PC-9 (cell line): Measurements from ENCODE around the gene PRPH. TPM values are rescaled to one million over a fixed set of nuclear protein-coding genes. Genes with fewer than 3 reads are reported as not detected.

Experiments used
- BruUV-seq: library from RNA; stranded (reverse); fragments of 400-500 nt; replicated peaks from 2 replicates; lab custom pipeline; 2021; lab: Mats Ljungman, UMichigan
- CTCF ChIA-PET: fragments of 300-600 bp; sonication (Branson Sonifier 250); formaldehyde crosslinking; loops from one replicate; lab custom pipeline; 2022; ENCODE audit warnings: antibody characterized with exemption; lab: Charles Lee
- POLR2A ChIA-PET: fragments of 300-600 bp; sonication (Branson Sonifier 250); formaldehyde crosslinking; loops from one replicate; lab custom pipeline; 2022; ENCODE audit warnings: antibody characterized with exemption; ENCODE audit not compliant: unreplicated experiment; lab: Charles Lee
- DNase-seq, 2 experiments: peaks; one replicate each; pipeline versions ENCODE4 v3.0.0 to v3.0.0-alpha.2; 2015 to 2022; ENCODE audit warnings: mixed read lengths in 1 of 2
- H2AFZ ChIP-seq: fragments of 200-600 bp; sonication (generic); 2 replicates; pipeline ENCODE4 v1.8.1; 2017; ENCODE audit warnings: antibody characterized with exemption
- H3F3A ChIP-seq: fragments of 200-600 bp; sonication (generic); 2 replicates; pipeline ENCODE4 v1.8.1; 2017; ENCODE audit warnings: antibody characterized with exemption, mild to moderate bottlenecking, low read depth; ENCODE audit not compliant: insufficient read depth
- H3K27ac ChIP-seq: fragments of 200-600 bp; sonication (generic); 2 replicates; pipeline ENCODE4 v1.6.1; 2016; ENCODE audit warnings: mixed run types
- H3K27me3 ChIP-seq: fragments of 200-600 bp; sonication (generic); 2 replicates; pipeline ENCODE4 v1.6.1; 2016; ENCODE audit warnings: low read depth, mixed run types; ENCODE audit not compliant: insufficient read depth
- H3K36me3 ChIP-seq: fragments of 200-600 bp; sonication (generic); 2 replicates; pipeline ENCODE4 v1.6.1; 2016; ENCODE audit warnings: low read depth, mixed run types
- H3K4me1 ChIP-seq: fragments of 200-600 bp; sonication (generic); replicated peaks from 2 replicates; pipeline ENCODE4 v1.6.1; 2016; ENCODE audit warnings: mixed run types; ENCODE audit not compliant: insufficient read depth
- H3K4me2 ChIP-seq: fragments of 200-600 bp; sonication (generic); 2 replicates; pipeline ENCODE4 v1.6.1; 2017; ENCODE audit warnings: mixed run types
- H3K4me3 ChIP-seq: fragments of 200-600 bp; sonication (generic); 2 replicates; pipeline ENCODE4 v1.6.1; 2016; ENCODE audit warnings: mixed run types
- H3K79me2 ChIP-seq: fragments of 200-600 bp; sonication (generic); 2 replicates; pipeline ENCODE4 v1.6.1; 2017; ENCODE audit warnings: low read depth, mixed run types
- H3K9me2 ChIP-seq: fragments of 200-600 bp; sonication (generic); 2 replicates; pipeline ENCODE4 v1.8.1; 2017; ENCODE audit warnings: mild to moderate bottlenecking; ENCODE audit not compliant: insufficient read depth
- H3K9me3 ChIP-seq: fragments of 200-600 bp; sonication (generic); 2 replicates; pipeline ENCODE4 v1.8.1; 2016; ENCODE audit warnings: low read depth; ENCODE audit not compliant: insufficient read depth
- H4K20me1 ChIP-seq: fragments of 200-600 bp; sonication (generic); 2 replicates; pipeline ENCODE4 v1.8.1; 2017; ENCODE audit not compliant: insufficient read depth
- EZH2 ChIP-seq: fragments of 200-600 bp; sonication (generic); IDR thresholded peaks from 2 replicates; pipeline ENCODE4 v1.8.0; 2017; ENCODE audit warnings: antibody characterized with exemption, low read depth
- intact Hi-C: fragments of 100-400 bp; cut with micrococcal nuclease; formaldehyde crosslinking; loops from one replicate; pipeline ENCODE4 v1.10.0; 2022; ENCODE audit not compliant: unreplicated experiment
- total RNA-seq: library from RNA; stranded (reverse); gene quantifications from 2 replicates; pipeline ENCODE4 v1.2.3, GENCODE V29; 2021
- TF ChIP-seq, protein P1 (sequence below): fragments of 200-600 bp; sonication (generic); conservative IDR thresholded peaks from 2 replicates; pipeline ENCODE4 v1.6.1; 2017; ENCODE audit warnings: mixed run types, antibody characterized with exemption, mild to moderate bottlenecking, moderate library complexity

Gene PRPH
- total RNA-seq, 1 experiment from 2014 or later: 0.46 TPM

DNA sequence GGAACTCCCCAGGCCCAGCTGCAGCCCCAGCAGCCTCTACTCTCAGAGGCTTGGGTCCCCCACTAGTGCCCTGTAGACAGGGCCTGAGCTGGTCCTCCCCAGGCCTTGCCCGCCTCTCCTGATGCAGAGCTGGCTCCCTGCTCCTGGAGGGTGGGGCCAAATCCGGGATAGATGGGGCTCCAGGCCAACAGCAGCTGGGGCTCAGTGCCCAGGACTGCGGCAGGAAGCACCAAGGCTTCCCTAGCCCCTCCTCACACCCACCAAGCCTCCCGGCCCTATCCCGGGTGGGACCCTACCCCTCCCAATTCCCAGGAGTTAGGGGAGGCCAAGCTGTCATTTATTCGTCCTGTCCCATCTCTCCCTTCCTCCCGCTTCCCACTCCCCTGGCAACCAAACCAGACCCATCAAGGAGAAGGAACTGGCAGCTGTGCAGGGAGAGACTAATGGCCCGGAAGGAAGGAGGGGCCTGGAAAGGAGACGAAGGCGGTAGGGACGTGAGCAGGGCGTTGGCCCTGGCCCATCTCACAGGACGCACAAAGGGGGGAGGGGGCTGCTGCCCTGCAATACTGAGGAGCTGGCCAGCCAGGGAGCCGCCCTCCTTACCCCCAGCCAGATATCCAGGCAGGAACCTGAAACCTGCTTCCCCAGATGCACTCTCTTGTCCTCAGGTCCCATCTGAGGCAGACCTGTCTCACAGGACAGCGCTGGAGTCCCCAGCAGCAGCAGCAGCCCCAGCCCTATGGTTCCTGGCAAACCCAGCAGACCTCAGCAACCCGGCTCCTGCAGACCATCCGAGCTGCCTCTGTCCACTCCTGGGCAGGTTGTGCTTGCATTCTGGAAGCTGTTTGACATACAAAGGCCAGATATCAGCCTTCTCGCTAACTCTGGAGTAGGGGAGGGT is 1.6 kb upstream of the PRPH start:
- Histone ChIP-seq H3K27ac (no peak overlapping the region), H3K9me2 (no peaks in the 10 kb centered on the region)
- POLR2A ChIA-PET: no interaction called here

DNA sequence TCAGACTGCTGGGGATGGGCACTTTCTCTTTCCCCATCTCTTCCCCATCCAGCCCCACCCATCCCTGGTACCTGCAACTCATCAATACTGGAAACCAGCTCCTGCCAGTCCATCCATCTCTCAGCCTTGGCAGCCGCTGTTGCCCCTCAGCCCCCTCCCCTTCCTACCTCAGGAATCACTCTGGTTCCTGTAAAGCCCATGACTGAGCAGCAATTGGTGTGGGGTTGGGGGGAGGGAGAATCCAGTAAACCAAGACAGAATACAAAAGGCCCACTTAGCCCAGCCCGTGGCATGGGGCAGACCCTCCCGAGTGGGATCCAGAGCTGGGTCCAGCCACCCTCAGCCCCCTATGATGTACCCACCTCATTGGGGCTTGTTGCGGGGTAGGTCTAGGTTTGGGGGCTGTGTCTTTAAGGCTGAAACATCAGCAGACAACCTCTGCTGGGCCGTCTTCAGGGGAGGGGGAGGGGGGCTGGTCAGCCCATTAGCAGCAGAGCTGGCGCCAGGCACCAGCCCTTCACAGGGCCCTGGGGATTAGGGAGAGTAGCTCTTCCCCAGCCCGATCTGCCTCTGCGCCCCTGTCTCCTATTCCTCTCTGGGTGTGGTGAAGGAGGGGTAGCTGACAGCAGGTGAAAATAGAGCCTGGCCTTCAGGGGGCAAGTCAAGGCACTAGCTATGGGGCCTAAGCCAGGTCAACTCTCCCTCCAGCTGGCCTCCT is 702 bp upstream of the PRPH start:
- Histone ChIP-seq H3K36me3 (no peaks in the 10 kb centered on the region), H3K9me3 (no peaks in the 10 kb centered on the region), H3K27me3 (0 out of 2 replicates have a peak, but pooled peaks cover 2% of the 10 kb centered on the region), H4K20me1 (no peaks in the 10 kb centered on the region), H3F3A (no peaks in the 10 kb centered on the region), H3K4me2 (no peak overlapping the region), H3K4me3 (no peak overlapping the region), H3K9me2 (no peaks in the 10 kb centered on the region), H3K27ac (no peak overlapping the region), H3K79me2 (no peaks in the 10 kb centered on the region), H2AFZ (no peak overlapping the region), H3K4me1 (no peaks in the 10 kb centered on the region)
- intact Hi-C loops: no loop called here
- no TSS peak for BruUV-seq
- CTCF ChIA-PET: interaction anchor here (0.5 to 0.7 kb wide), 3 partner anchors 44 to 316 kb away, joined by 3 to 4 read pairs (median 3); partner anchors contain the start of gene WNT1
- TF ChIP-seq EZH2: no peak
- TF ChIP-seq, protein P1, sequence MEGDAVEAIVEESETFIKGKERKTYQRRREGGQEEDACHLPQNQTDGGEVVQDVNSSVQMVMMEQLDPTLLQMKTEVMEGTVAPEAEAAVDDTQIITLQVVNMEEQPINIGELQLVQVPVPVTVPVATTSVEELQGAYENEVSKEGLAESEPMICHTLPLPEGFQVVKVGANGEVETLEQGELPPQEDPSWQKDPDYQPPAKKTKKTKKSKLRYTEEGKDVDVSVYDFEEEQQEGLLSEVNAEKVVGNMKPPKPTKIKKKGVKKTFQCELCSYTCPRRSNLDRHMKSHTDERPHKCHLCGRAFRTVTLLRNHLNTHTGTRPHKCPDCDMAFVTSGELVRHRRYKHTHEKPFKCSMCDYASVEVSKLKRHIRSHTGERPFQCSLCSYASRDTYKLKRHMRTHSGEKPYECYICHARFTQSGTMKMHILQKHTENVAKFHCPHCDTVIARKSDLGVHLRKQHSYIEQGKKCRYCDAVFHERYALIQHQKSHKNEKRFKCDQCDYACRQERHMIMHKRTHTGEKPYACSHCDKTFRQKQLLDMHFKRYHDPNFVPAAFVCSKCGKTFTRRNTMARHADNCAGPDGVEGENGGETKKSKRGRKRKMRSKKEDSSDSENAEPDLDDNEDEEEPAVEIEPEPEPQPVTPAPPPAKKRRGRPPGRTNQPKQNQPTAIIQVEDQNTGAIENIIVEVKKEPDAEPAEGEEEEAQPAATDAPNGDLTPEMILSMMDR: no peak
- POLR2A ChIA-PET: no interaction called here
- DNase-seq: no peak

More for the DNA sequence above, 1.6 kb upstream of the PRPH start:
- no peak overlapping the region for H3K4me2 ChIP-seq
- no peak overlapping the region for H2AFZ ChIP-seq
- no peaks in the 10 kb centered on the region for H3K9me3 ChIP-seq
- H4K20me1 ChIP-seq: no peaks in the 10 kb centered on the region
- no peaks in the 10 kb centered on the region for H3K79me2 ChIP-seq
- intact Hi-C loops: no loop called here
- H3K27me3 ChIP-seq: 0 out of 2 replicates have a peak, but pooled peaks cover 2% of the 10 kb centered on the region
- BruUV-seq: no TSS peak
- H3K4me1 ChIP-seq: no peaks in the 10 kb centered on the region
- H3F3A ChIP-seq: no peaks in the 10 kb centered on the region
- no peak for DNase-seq
- CTCF ChIA-PET: interaction anchor here (0.6 to 0.7 kb wide), 2 partner anchors 45 to 65 kb away, joined by 3 to 5 read pairs; no protein-coding TSS in a partner anchor
- H3K4me3 ChIP-seq: no peak overlapping the region
- no peaks in the 10 kb centered on the region for H3K36me3 ChIP-seq
- TF ChIP-seq, protein P1: no peak
- TF ChIP-seq EZH2: no peak

DNA sequence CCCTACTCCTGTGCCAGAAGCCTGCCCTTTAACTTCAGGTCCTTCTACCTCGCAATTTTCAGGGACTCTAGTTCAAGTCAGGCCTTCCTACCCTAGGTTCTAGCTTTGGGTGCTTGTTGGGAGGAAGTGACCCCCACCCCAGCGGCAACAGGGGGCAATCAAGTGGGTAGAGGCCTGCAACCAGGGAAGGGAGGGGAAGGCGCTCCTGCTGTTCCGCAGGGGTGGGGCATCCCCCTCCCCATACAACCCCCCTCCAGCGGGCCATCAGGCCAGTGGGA is 204 bp upstream of the PRPH start:
- DNase-seq: no peak
- H2AFZ ChIP-seq: no peak overlapping the region
- no peaks in the 10 kb centered on the region for H3K9me2 ChIP-seq
- H3F3A ChIP-seq: no peaks in the 10 kb centered on the region
- no peaks in the 10 kb centered on the region for H3K9me3 ChIP-seq
- no peaks in the 10 kb centered on the region for H3K36me3 ChIP-seq
- H3K4me1 ChIP-seq: no peaks in the 10 kb centered on the region
- no peak overlapping the region for H3K4me3 ChIP-seq
- no peak for TF ChIP-seq EZH2
- TF ChIP-seq, protein P1: no peak
- no peak overlapping the region for H3K4me2 ChIP-seq
- BruUV-seq: no TSS peak
- ChIA-PET CTCF (interaction anchor here (0.5 kb wide), 1 partner anchor 317 kb away, joined by 3 read pairs; the partner anchor contains the start of gene WNT1), POLR2A (no interaction called here)
- no peaks in the 10 kb centered on the region for H3K79me2 ChIP-seq
- no peaks in the 10 kb centered on the region for H4K20me1 ChIP-seq
- intact Hi-C loops: no loop called here
- H3K27ac ChIP-seq: no peak overlapping the region
- 0 out of 2 replicates have a peak, but pooled peaks cover 2% of the 10 kb centered on the region for H3K27me3 ChIP-seq
